H9 (cell line): ENCODE data around the gene GAGE12F. TPM values are rescaled to one million over a fixed set of nuclear protein-coding genes. Genes with fewer than 3 reads are reported as not detected.
"Not testable (repeated sequence)": the region's sequence is repeated elsewhere in the genome, so short reads cannot be mapped to it uniquely, and the experiment has no call there.

Experiments used
- DNase-seq: peaks from one replicate; pipeline ENCODE4 v3.0.0-alpha.2; 2017
- H2AFZ ChIP-seq: one replicate; pipeline ENCODE4 v1.6.1; 2013; ENCODE audit warnings: mild to moderate bottlenecking, low read length, control low read depth, moderate library complexity
- H2AK5ac ChIP-seq: 2 replicates; pipeline ENCODE4 v1.6.1; 2013; ENCODE audit warnings: low read length, control low read depth, mixed read lengths; ENCODE audit not compliant: insufficient read length
- H2BK120ac ChIP-seq: one replicate; pipeline ENCODE4 v1.6.1; 2013; ENCODE audit warnings: low read depth, mild to moderate bottlenecking, low read length, control low read depth, inconsistent platforms; ENCODE audit not compliant: poor library complexity, severe bottlenecking
- H2BK12ac ChIP-seq: 2 replicates; pipeline ENCODE4 v1.6.1; 2013; ENCODE audit warnings: low read length, control low read depth, mixed read lengths, low read depth; ENCODE audit not compliant: insufficient read length
- H2BK15ac ChIP-seq: 2 replicates; pipeline ENCODE4 v1.6.1; 2013; ENCODE audit warnings: low read depth, low read length, control low read depth
- H2BK20ac ChIP-seq: one replicate; pipeline ENCODE4 v1.6.1; 2013; ENCODE audit warnings: low read depth, mild to moderate bottlenecking, low read length, control low read depth, inconsistent platforms; ENCODE audit not compliant: poor library complexity, severe bottlenecking
- H2BK5ac ChIP-seq: 2 replicates; pipeline ENCODE4 v1.6.1; 2013; ENCODE audit warnings: low read length, control low read depth, mixed read lengths; ENCODE audit not compliant: insufficient read length
- H3K14ac ChIP-seq: 2 replicates; pipeline ENCODE4 v1.6.1; 2013; ENCODE audit warnings: low read length, control low read depth; ENCODE audit not compliant: insufficient read depth
- H3K18ac ChIP-seq: 2 replicates; pipeline ENCODE4 v1.6.1; 2013; ENCODE audit warnings: low read depth, mild to moderate bottlenecking, mixed read lengths, low read length, control low read depth; ENCODE audit not compliant: insufficient read length
- H3K23ac ChIP-seq: 2 replicates; pipeline ENCODE4 v1.6.1; 2013; ENCODE audit warnings: low read length, control low read depth, mixed read lengths, low read depth; ENCODE audit not compliant: insufficient read length
- H3K23me2 ChIP-seq: 2 replicates; pipeline ENCODE4 v1.6.1; 2013; ENCODE audit warnings: low read depth, mild to moderate bottlenecking, mixed read lengths, low read length, control low read depth; ENCODE audit not compliant: insufficient read length, poor library complexity, severe bottlenecking
- H3K27ac ChIP-seq: 2 replicates; pipeline ENCODE4 v1.5.1; 2013; ENCODE audit warnings: low read length, control low read depth, mixed read lengths, low read depth; ENCODE audit not compliant: insufficient read length
- H3K27me3 ChIP-seq: 2 replicates; pipeline ENCODE4 v1.6.1; 2013; ENCODE audit warnings: low read length, control low read depth, inconsistent platforms; ENCODE audit not compliant: insufficient read depth
- H3K4ac ChIP-seq: 2 replicates; pipeline ENCODE4 v1.6.1; 2013; ENCODE audit warnings: low read depth, mild to moderate bottlenecking, control low read depth, inconsistent platforms, low read length, moderate library complexity
- H3K4me1 ChIP-seq: 2 replicates; pipeline ENCODE4 v1.6.1; 2013; ENCODE audit warnings: low read length, control low read depth, inconsistent platforms; ENCODE audit not compliant: insufficient read depth
- H3K4me2 ChIP-seq: 2 replicates; pipeline ENCODE4 v1.6.1; 2013; ENCODE audit warnings: low read length, control low read depth, mixed read lengths; ENCODE audit not compliant: insufficient read length, insufficient read depth
- H3K56ac ChIP-seq: 2 replicates; pipeline ENCODE4 v1.6.1; 2013; ENCODE audit warnings: low read depth, mild to moderate bottlenecking, mixed read lengths, low read length, control low read depth; ENCODE audit not compliant: insufficient read length
- H3K79me1 ChIP-seq: 2 replicates; pipeline ENCODE4 v1.6.1; 2013; ENCODE audit warnings: low read depth, mild to moderate bottlenecking, moderate library complexity, low read length, control low read depth, inconsistent platforms; ENCODE audit not compliant: insufficient read depth, poor library complexity, severe bottlenecking
- H3K79me2 ChIP-seq: 2 replicates; pipeline ENCODE4 v1.6.1; 2013; ENCODE audit warnings: low read length, control low read depth, inconsistent platforms; ENCODE audit not compliant: insufficient read depth
- H3K9ac ChIP-seq: 2 replicates; pipeline ENCODE4 v1.6.1; 2013; ENCODE audit warnings: low read length, control low read depth, mixed read lengths; ENCODE audit not compliant: insufficient read length; ENCODE audit errors: extremely low read depth
- H3K9me3 ChIP-seq: one replicate; pipeline ENCODE4 v1.6.1; 2013; ENCODE audit warnings: low read depth, low read length, inconsistent platforms; ENCODE audit not compliant: control insufficient read depth
- H3T11ph ChIP-seq: one replicate; pipeline ENCODE4 v1.6.1; 2013; ENCODE audit warnings: mild to moderate bottlenecking, low read length, control low read depth, inconsistent platforms
- H4K20me1 ChIP-seq: one replicate; pipeline ENCODE4 v1.6.1; 2013; ENCODE audit not compliant: control insufficient read depth, insufficient read length, insufficient read depth
- H4K5ac ChIP-seq: 2 replicates; pipeline ENCODE4 v1.6.1; 2013; ENCODE audit warnings: low read depth, mild to moderate bottlenecking, mixed read lengths, low read length, control low read depth; ENCODE audit not compliant: insufficient read length
- H4K8ac ChIP-seq: replicated peaks from 2 replicates; pipeline ENCODE4 v1.6.1; 2013; ENCODE audit warnings: low read length, control low read depth, mixed read lengths, low read depth; ENCODE audit not compliant: insufficient read length
- H4K91ac ChIP-seq: 2 replicates; pipeline ENCODE4 v1.6.1; 2013; ENCODE audit warnings: low read depth, mild to moderate bottlenecking, moderate library complexity, mixed read lengths, low read length, control low read depth; ENCODE audit not compliant: insufficient read length
- H3K27ac Mint-ChIP-seq, 3 experiments: 2 replicates in 2 of 3; 3 replicates in 1 of 3; pipeline ENCODE4 v1.8.0; 2020 to 2021; ENCODE audit warnings: mixed read lengths in 3 of 3, mild to moderate bottlenecking in 1 of 3, moderate library complexity in 1 of 3
- H3K27me3 Mint-ChIP-seq: 2 replicates; pipeline ENCODE4 v1.8.0; 2021; ENCODE audit warnings: low read depth, mild to moderate bottlenecking, moderate library complexity, mixed read lengths
- H3K36me3 Mint-ChIP-seq, 3 experiments: 2 replicates in 2 of 3; 3 replicates in 1 of 3; pipeline ENCODE4 v1.8.0; 2020 to 2021; ENCODE audit warnings: low read depth in 3 of 3, mixed read lengths in 3 of 3; ENCODE audit not compliant: insufficient read depth in 1 of 3
- H3K4me1 Mint-ChIP-seq, 2 experiments: 2 replicates each; pipeline ENCODE4 v1.8.0; 2020; ENCODE audit warnings: mixed read lengths in 2 of 2
- H3K4me3 Mint-ChIP-seq, 2 experiments: 2 replicates in 1 of 2; 3 replicates in 1 of 2; pipeline ENCODE4 v1.8.0; 2020 to 2021; ENCODE audit warnings: mild to moderate bottlenecking in 2 of 2, mixed read lengths in 2 of 2, moderate library complexity in 1 of 2
- H3K9me3 Mint-ChIP-seq, 2 experiments: 2 replicates in 1 of 2; 3 replicates in 1 of 2; pipeline ENCODE4 v1.8.0; 2020; ENCODE audit warnings: mild to moderate bottlenecking in 2 of 2, mixed read lengths in 2 of 2, moderate library complexity in 1 of 2
- WGBS: extraction: QIAGEN DNeasy Blood & Tissue Kit; methylation state at CpG from one replicate; pipeline ENCODE4 v1.1.7; 2013; ENCODE audit warnings: missing lambda C conversion rate, low lambda C conversion rate, mixed read lengths; ENCODE audit not compliant: insufficient read length; ENCODE audit errors: extremely low coverage; 5-methylcytosine and 5-hydroxymethylcytosine counted together
- total RNA-seq: library from RNA; stranded (reverse); gene quantifications from 2 replicates; pipeline ENCODE4 v1.2.1, GENCODE V29; 2021

GAGE12F gene
- total RNA-seq, 1 experiment from 2014 or later: not detected

DNA sequence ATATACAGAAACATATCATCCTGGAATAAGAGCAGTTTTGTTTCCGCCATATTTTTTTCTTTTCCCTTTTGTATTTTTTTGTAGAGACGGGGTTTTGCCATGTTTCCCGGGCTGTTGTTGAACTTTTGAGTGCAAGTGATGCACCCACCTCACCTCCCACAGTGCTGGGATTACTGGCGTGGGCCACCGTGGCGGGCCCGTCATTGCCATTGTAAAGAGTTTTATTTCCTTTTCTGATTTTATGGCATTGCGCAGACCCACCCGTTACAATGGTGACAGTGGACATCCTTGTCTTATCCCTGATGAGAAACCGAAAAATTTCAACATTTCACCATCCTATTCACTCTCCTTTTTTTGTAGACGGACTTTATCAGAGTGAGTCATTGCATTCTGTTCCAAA, 8.1 kb downstream of the GAGE12F start:
- not testable (repeated sequence) for H2BK20ac ChIP-seq, H4K91ac ChIP-seq, H3K23ac ChIP-seq, H2AFZ ChIP-seq, H3K4me3 Mint-ChIP-seq, H3K36me3 Mint-ChIP-seq, H3K9me3 Mint-ChIP-seq, H3K56ac ChIP-seq, H2BK12ac ChIP-seq, H3K4me1 Mint-ChIP-seq, H3K9ac ChIP-seq, H2BK120ac ChIP-seq, H3K27me3 ChIP-seq, H3K23me2 ChIP-seq, H4K20me1 ChIP-seq, H3K18ac ChIP-seq, H3K79me2 ChIP-seq, H4K5ac ChIP-seq, H2AK5ac ChIP-seq, H3K4me2 ChIP-seq, H3K14ac ChIP-seq, H3K4ac ChIP-seq, H3K79me1 ChIP-seq, H3K4me1 ChIP-seq, H3K27me3 Mint-ChIP-seq, H3T11ph ChIP-seq, H2BK15ac ChIP-seq, DNase-seq, H4K8ac ChIP-seq, H3K27ac ChIP-seq, H3K9me3 ChIP-seq, H2BK5ac ChIP-seq, H3K27ac Mint-ChIP-seq
- WGBS: no CpG with 5 or more reads among the region's 11 CpGs

DNA sequence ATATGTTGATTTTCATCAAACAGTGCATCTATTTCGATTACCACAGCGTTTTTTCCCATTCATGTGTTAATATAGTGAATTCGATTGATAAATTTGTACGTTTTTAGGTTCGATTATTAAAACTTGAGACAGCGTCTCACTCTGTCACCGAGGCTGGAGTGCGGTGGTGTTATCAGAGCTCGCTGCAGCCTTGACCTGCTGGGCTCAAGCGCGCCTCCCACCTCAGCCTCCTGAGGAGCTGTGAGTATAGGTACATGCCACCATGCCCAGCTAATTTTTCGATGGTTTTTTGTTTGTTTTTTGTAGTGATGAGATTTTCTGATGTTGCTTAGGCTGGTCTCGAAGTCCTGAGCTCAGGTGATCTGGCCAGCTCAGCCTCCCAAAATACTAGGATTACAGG, 8.5 kb downstream of the GAGE12F start:
- DNase-seq, H4K91ac ChIP-seq, H3K27me3 ChIP-seq, H3K27ac ChIP-seq, H3K9ac ChIP-seq, H3K4ac ChIP-seq, H3K36me3 Mint-ChIP-seq, H3K79me2 ChIP-seq, H2BK120ac ChIP-seq, H2BK5ac ChIP-seq, H3K23ac ChIP-seq, H3K56ac ChIP-seq, H3K14ac ChIP-seq, H2BK20ac ChIP-seq, H3K27me3 Mint-ChIP-seq, H3K4me3 Mint-ChIP-seq, H3K79me1 ChIP-seq, H3K9me3 Mint-ChIP-seq, H2AK5ac ChIP-seq, H2BK12ac ChIP-seq, H3K4me2 ChIP-seq, H4K8ac ChIP-seq, H3K27ac Mint-ChIP-seq, H3T11ph ChIP-seq, H3K23me2 ChIP-seq, H4K20me1 ChIP-seq, H3K18ac ChIP-seq, H2BK15ac ChIP-seq, H4K5ac ChIP-seq, H2AFZ ChIP-seq, H3K9me3 ChIP-seq, H3K4me1 ChIP-seq, H3K4me1 Mint-ChIP-seq: not testable (repeated sequence)
- no CpG with 5 or more reads among the region's 13 CpGs for WGBS
